Ovary (tissue), 3 donors: ENCODE data around the gene EPAS1.

Experiments used
- EP300 ChIP-seq: sonication (generic); formaldehyde crosslinking; IDR thresholded peaks from one replicate; pipeline ENCODE4 v1.6.1; 2017; ENCODE audit warnings: antibody characterized with exemption
- TF ChIP-seq, protein P1 (sequence below), 3 donors: fragments of 450-650 bp in 2 of 3; fragments of 200-600 bp in 1 of 3; IDR thresholded peaks; one replicate each; pipeline versions ENCODE4 v1.5.1 to v1.8.0; 2016 to 2022; ENCODE audit warnings: antibody characterized with exemption in 3 of 3, mild to moderate bottlenecking in 1 of 3
- donor health status: DM: no; HTN: no; CAD: no.

DNA sequence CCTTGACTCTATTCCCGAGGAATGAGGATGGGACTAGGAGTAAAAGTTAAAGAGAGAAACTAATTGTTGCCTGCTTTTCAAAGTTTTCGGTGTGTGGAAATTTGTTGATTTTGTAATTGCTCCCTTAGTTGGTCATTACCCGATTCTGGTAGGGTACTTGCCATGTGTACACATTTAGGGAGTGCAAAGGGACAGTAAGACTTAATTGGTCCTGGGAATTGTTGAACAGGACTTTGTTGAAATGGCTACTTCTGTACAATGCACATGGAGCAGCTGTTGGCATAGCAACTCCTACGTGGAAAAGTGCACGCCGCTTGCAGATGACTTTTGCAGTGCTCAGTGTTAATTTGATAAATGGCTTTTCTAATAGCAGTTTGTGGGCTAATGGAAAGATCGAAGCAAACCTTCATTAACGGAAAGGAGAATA is 22.9 kb downstream of the EPAS1 start:
- no peak for TF ChIP-seq EP300
- TF ChIP-seq, protein P1, sequence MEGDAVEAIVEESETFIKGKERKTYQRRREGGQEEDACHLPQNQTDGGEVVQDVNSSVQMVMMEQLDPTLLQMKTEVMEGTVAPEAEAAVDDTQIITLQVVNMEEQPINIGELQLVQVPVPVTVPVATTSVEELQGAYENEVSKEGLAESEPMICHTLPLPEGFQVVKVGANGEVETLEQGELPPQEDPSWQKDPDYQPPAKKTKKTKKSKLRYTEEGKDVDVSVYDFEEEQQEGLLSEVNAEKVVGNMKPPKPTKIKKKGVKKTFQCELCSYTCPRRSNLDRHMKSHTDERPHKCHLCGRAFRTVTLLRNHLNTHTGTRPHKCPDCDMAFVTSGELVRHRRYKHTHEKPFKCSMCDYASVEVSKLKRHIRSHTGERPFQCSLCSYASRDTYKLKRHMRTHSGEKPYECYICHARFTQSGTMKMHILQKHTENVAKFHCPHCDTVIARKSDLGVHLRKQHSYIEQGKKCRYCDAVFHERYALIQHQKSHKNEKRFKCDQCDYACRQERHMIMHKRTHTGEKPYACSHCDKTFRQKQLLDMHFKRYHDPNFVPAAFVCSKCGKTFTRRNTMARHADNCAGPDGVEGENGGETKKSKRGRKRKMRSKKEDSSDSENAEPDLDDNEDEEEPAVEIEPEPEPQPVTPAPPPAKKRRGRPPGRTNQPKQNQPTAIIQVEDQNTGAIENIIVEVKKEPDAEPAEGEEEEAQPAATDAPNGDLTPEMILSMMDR (IDR thresholded peaks at IDR 0.05) = no peak
